ENCODE results near the gene SLC6A4.
"Not testable (repeated sequence)": the region's sequence is repeated elsewhere in the genome, so short reads cannot be mapped to it uniquely, and the experiment has no call there.

SLC6A4 gene

GRCh38 chr17:30203471-30203981 lies 32.0 kb downstream of the SLC6A4 start:
- Histone ChIP-seq H3K27ac (replicated peaks) (no peak overlapping the region), H3K4me3 (replicated peaks; ENCODE audit: insufficient read depth, low read length) (no peak overlapping the region), H3K27me3 (ENCODE audit: insufficient read depth, poor library complexity, severe bottlenecking) (no peaks in the 10 kb centered on the region)
- DNase-seq (ENCODE audit: low read depth in 1 of 2, low spot score in 1 of 2): no peak
- TF ChIP-seq CTCF (IDR thresholded peaks at IDR 0.05; ENCODE audit: insufficient read depth, low read length) (no peak), POLR2AphosphoS5 (IDR thresholded peaks at IDR 0.05; ENCODE audit: low read depth) (no peak), REST (IDR thresholded peaks at IDR 0.05; ENCODE audit: insufficient replicate concordance, low read depth) (no peak)

GRCh38 chr17:30200656-30201055 lies 34.8 kb downstream of the SLC6A4 start:
- not testable (repeated sequence) for H3K4me3 ChIP-seq (replicated peaks; ENCODE audit: insufficient read depth, low read length); H3K27ac ChIP-seq (replicated peaks); DNase-seq (ENCODE audit: low read depth in 1 of 2, low spot score in 1 of 2); H3K27me3 ChIP-seq (ENCODE audit: insufficient read depth, poor library complexity, severe bottlenecking)

- no peak for TF ChIP-seq REST (IDR thresholded peaks at IDR 0.05; ENCODE audit: insufficient replicate concordance, low read depth)
- no peak for TF ChIP-seq SPI1 (IDR thresholded peaks at IDR 0.05; ENCODE audit: borderline replicate concordance, low read depth)
- TF ChIP-seq POLR2AphosphoS5 (IDR thresholded peaks at IDR 0.05; ENCODE audit: low read depth): no peak
- Histone ChIP-seq H3K27ac (replicated peaks) (no peak overlapping the region), H3K27me3 (ENCODE audit: insufficient read depth, poor library complexity, severe bottlenecking) (no peaks in the 10 kb centered on the region), H3K4me3 (replicated peaks; ENCODE audit: insufficient read depth, low read length) (no peak overlapping the region)
- no peak for DNase-seq (ENCODE audit: low read depth in 1 of 2, low spot score in 1 of 2)
These were observed 35.4 kb downstream of the SLC6A4 start for GRCh38 chr17:30200106-30200505.

GRCh38 chr17:30199600-30199999 lies 35.9 kb downstream of the SLC6A4 start:
- Histone ChIP-seq H3K4me3 (replicated peaks; ENCODE audit: insufficient read depth, low read length) (no peak overlapping the region), H3K27me3 (ENCODE audit: insufficient read depth, poor library complexity, severe bottlenecking) (no peaks in the 10 kb centered on the region), H3K27ac (replicated peaks) (no peak overlapping the region)
- no peak for TF ChIP-seq SPI1 (IDR thresholded peaks at IDR 0.05; ENCODE audit: borderline replicate concordance, low read depth)
- TF ChIP-seq GABPA (IDR thresholded peaks at IDR 0.05; ENCODE audit: low read depth): no peak
- TF ChIP-seq CTCF (IDR thresholded peaks at IDR 0.05; ENCODE audit: insufficient read depth, low read length): no peak
- no peak for TF ChIP-seq POLR2AphosphoS5 (IDR thresholded peaks at IDR 0.05; ENCODE audit: low read depth)
- no peak for TF ChIP-seq REST (IDR thresholded peaks at IDR 0.05; ENCODE audit: insufficient replicate concordance, low read depth)
- no peak for DNase-seq (ENCODE audit: low read depth in 1 of 2, low spot score in 1 of 2)
